Bronchial epithelial cell (primary cell): ENCODE data around the gene BUD13. TPM values are rescaled to one million over a fixed set of nuclear protein-coding genes. Genes with fewer than 3 reads are reported as not detected.
A peak's percentile ranks its signal among the peaks of the same experiment; 100 is the strongest.

Source experiments
- DNase-seq: peaks from one replicate; pipeline ENCODE4 v3.0.0-alpha.2; 2010; ENCODE audit warnings: low read depth
- FAIRE-seq: peaks from 2 replicates; lab custom pipeline; 2011; peaks lifted over from hg19 to GRCh38; lab: Jason Lieb, UNC
- H3K27me3 ChIP-seq: 2 replicates; pipeline ENCODE4 v1.5.1; 2011; ENCODE audit warnings: low read length; ENCODE audit not compliant: control insufficient read depth, insufficient read depth
- H3K36me3 ChIP-seq: 2 replicates; pipeline ENCODE4 v1.5.1; 2011; ENCODE audit warnings: low read length; ENCODE audit not compliant: control insufficient read depth, insufficient read depth
- H3K4me3 ChIP-seq: 2 replicates; pipeline ENCODE4 v1.5.1; 2011; ENCODE audit warnings: mild to moderate bottlenecking, low read depth, low read length, control low read depth
- CTCF ChIP-seq: IDR thresholded peaks from 2 replicates; pipeline ENCODE4 v1.5.1; 2011; ENCODE audit warnings: mild to moderate bottlenecking, moderate library complexity, low read length, control low read depth, inconsistent platforms; ENCODE audit not compliant: insufficient read depth, severe bottlenecking
- total RNA-seq: library from RNA; depleted of rRNA; stranded (reverse); fragments of >200 nt; gene quantifications from 2 replicates; pipeline ENCODE4 v1.2.1, GENCODE V29; 2014

Gene BUD13
- total RNA-seq, 1 donor from 2014 or later, result 12.4 TPM

GRCh38 chr11:116796548-116796947 lies 23.8 kb upstream of the BUD13 start:
- Histone ChIP-seq H3K36me3 (no peaks in the 10 kb centered on the region), H3K4me3 (no peak overlapping the region), H3K27me3 (no peaks in the 10 kb centered on the region)
- FAIRE-seq (no peak), DNase-seq (no peak)
- TF ChIP-seq CTCF, result no peak

GRCh38 chr11:116794851-116795250 lies 22.1 kb upstream of the BUD13 start:
- FAIRE-seq, result no peak

GRCh38 chr11:116793772-116794097 lies 20.9 kb upstream of the BUD13 start:
- FAIRE-seq (no peak), DNase-seq (peak; percentile 27)
- Histone ChIP-seq H3K36me3 (no peaks in the 10 kb centered on the region), H3K27me3 (no peaks in the 10 kb centered on the region), H3K4me3 (no peak overlapping the region)
- TF ChIP-seq CTCF, result no peak

More at GRCh38 chr11:116794851-116795250, 22.1 kb upstream of the BUD13 start:
- Histone ChIP-seq H3K36me3 (no peaks in the 10 kb centered on the region), H3K27me3 (no peaks in the 10 kb centered on the region), H3K4me3 (no peak overlapping the region)
- DNase-seq, result no peak
- no peak for TF ChIP-seq CTCF

GRCh38 chr11:116792869-116793771 lies 20.3 kb upstream of the BUD13 start:
- Histone ChIP-seq H3K4me3 (no peak overlapping the region), H3K36me3 (no peaks in the 10 kb centered on the region), H3K27me3 (no peaks in the 10 kb centered on the region)
- FAIRE-seq, result peak; percentile 28
- no peak for TF ChIP-seq CTCF
- DNase-seq, result peak; percentile 88

GRCh38 chr11:116792144-116792868 lies 19.5 kb upstream of the BUD13 start:
- FAIRE-seq, result no peak

More at GRCh38 chr11:116792144-116792868, 19.5 kb upstream of the BUD13 start:
- no peaks in the 10 kb centered on the region for H3K36me3 ChIP-seq
- no peak for DNase-seq
- TF ChIP-seq CTCF, result no peak
- H3K4me3 ChIP-seq, result no peak overlapping the region
- H3K27me3 ChIP-seq, result no peaks in the 10 kb centered on the region
